Measurements from ENCODE around the gene PTPRD. TPM values are rescaled to one million over a fixed set of nuclear protein-coding genes. Genes with fewer than 3 reads are reported as not detected.

The PTPRD gene
- total and polyA plus RNA-seq, 2 experiments from 2014 or later = 11.5 to 58.0 TPM

- Histone ChIP-seq H3K9me2 (ENCODE audit: insufficient read depth) (no peaks in the 10 kb centered on the region), H3K4me1 (ENCODE audit: insufficient read depth) (no peaks in the 10 kb centered on the region), H3F3A (replicated peaks; ENCODE audit: low read depth) (no peaks in the 10 kb centered on the region), H3K4me2 (no peak overlapping the region), H4K20me1 (replicated peaks; ENCODE audit: insufficient read depth) (no peaks in the 10 kb centered on the region), H3K27ac (ENCODE audit: low read depth) (no peak overlapping the region), H3K79me2 (replicated peaks; ENCODE audit: insufficient read depth) (no peaks in the 10 kb centered on the region), H2AFZ (no peak overlapping the region), H3K36me3 (ENCODE audit: insufficient read depth) (no peaks in the 10 kb centered on the region), H3K27me3 (ENCODE audit: insufficient read depth) (no peaks in the 10 kb centered on the region), H3K4me3 (no peak overlapping the region)
- peaks cover 19% of the 10 kb centered on the region for H3K9me3 Mint-ChIP-seq
- peaks cover 4% of the 10 kb centered on the region for H3K27me3 Mint-ChIP-seq (ENCODE audit: insufficient read depth, low read depth, poor library complexity)
- H3K4me3 Mint-ChIP-seq = no peak overlapping the region
- DNase-seq (ENCODE audit: low spot score) (no peak), ATAC-seq (no peak)
- no peak overlapping the region for H3K27ac Mint-ChIP-seq
- TF ChIP-seq NANOG (IDR thresholded peaks at IDR 0.05; ENCODE audit: borderline replicate concordance) = no peak
- TF ChIP-seq ZNF462 (CRISPR knock-in tag; IDR thresholded peaks at IDR 0.05) = no peak
- TF ChIP-seq EZH2 (IDR thresholded peaks at IDR 0.05; ENCODE audit: low read depth, unreplicated experiment) = no peak
- TF ChIP-seq REST (IDR thresholded peaks at IDR 0.05; ENCODE audit: unreplicated experiment) = no peak
- TF ChIP-seq JUNB (IDR thresholded peaks at IDR 0.05; ENCODE audit: unreplicated experiment) = no peak
- TF ChIP-seq EZH2phosphoT487 (IDR thresholded peaks at IDR 0.05; ENCODE audit: unreplicated experiment) = no peak
- TF ChIP-seq CREB1 (CRISPR knock-in tag; IDR thresholded peaks at IDR 0.05; ENCODE audit: low read depth) = no peak
- no peak for TF ChIP-seq STAT1 (IDR thresholded peaks at IDR 0.05; ENCODE audit: unreplicated experiment)
- TF ChIP-seq POLR2AphosphoS5 (IDR thresholded peaks at IDR 0.05; ENCODE audit: low read depth) = no peak
- no peak for TF ChIP-seq CTCF (conservative IDR thresholded peaks at IDR 0.05; ENCODE audit: low read depth in 2 of 2)
- TF ChIP-seq ZNF331 (CRISPR knock-in tag; IDR thresholded peaks at IDR 0.05; ENCODE audit: low read depth) = no peak
- peaks cover 24% of the 10 kb centered on the region for H3K36me3 Mint-ChIP-seq (ENCODE audit: low read depth)
- no peaks in the 10 kb centered on the region for H3K4me1 Mint-ChIP-seq
Observed at GRCh38 chr9:8585036-8585435, 2027.8 kb downstream of the PTPRD start.
